Nephron progenitor cell (in vitro differentiated cells): ENCODE data around the gene DYNC2H1.

ENCODE experiments used
- DNase-seq: peaks from one replicate; pipeline ENCODE4 v3.0.0; 2021
- H3K27ac Mint-ChIP-seq: 2 replicates; pipeline ENCODE4 v1.8.0; 2021; ENCODE audit warnings: mild to moderate bottlenecking, moderate library complexity, mixed read lengths
- H3K27me3 Mint-ChIP-seq: 2 replicates; pipeline ENCODE4 v1.8.0; 2021; ENCODE audit warnings: mild to moderate bottlenecking, low read depth, mixed read lengths; ENCODE audit not compliant: poor library complexity
- H3K36me3 Mint-ChIP-seq: 2 replicates; pipeline ENCODE4 v1.8.0; 2021; ENCODE audit warnings: low read depth, mixed read lengths
- H3K4me1 Mint-ChIP-seq: 2 replicates; pipeline ENCODE4 v1.8.0; 2021; ENCODE audit warnings: mixed read lengths
- H3K4me3 Mint-ChIP-seq: 2 replicates; pipeline ENCODE4 v1.8.0; 2021; ENCODE audit warnings: mild to moderate bottlenecking, moderate library complexity, mixed read lengths
- H3K9me3 Mint-ChIP-seq: 2 replicates; pipeline ENCODE4 v1.8.0; 2021; ENCODE audit warnings: mild to moderate bottlenecking, moderate library complexity, mixed read lengths
- CTCF ChIP-seq: fragments of 200-600 bp; sonication (generic); IDR thresholded peaks from 2 replicates; pipeline ENCODE4 v1.5.0; 2021; ENCODE audit warnings: antibody characterized with exemption

Gene DYNC2H1

GRCh38 chr11:103433386-103434072 lies 324.3 kb downstream of the DYNC2H1 start:
- no peaks in the 10 kb centered on the region for H3K27me3 Mint-ChIP-seq
- TF ChIP-seq CTCF = no peak
- H3K4me1 Mint-ChIP-seq = peaks cover 5% of the 10 kb centered on the region
- H3K27ac Mint-ChIP-seq = peak overlapping the region; percentile 83
- DNase-seq = no peak
- H3K4me3 Mint-ChIP-seq = no peak overlapping the region
- H3K36me3 Mint-ChIP-seq = no peaks in the 10 kb centered on the region
- H3K9me3 Mint-ChIP-seq = no peaks in the 10 kb centered on the region

GRCh38 chr11:103434073-103434411 lies 324.8 kb downstream of the DYNC2H1 start:
- no peak for TF ChIP-seq CTCF
- Mint-ChIP-seq H3K4me3 (no peak overlapping the region), H3K27me3 (no peaks in the 10 kb centered on the region), H3K36me3 (no peaks in the 10 kb centered on the region), H3K27ac (peak overlapping the region; percentile 83), H3K4me1 (peaks cover 5% of the 10 kb centered on the region), H3K9me3 (no peaks in the 10 kb centered on the region)
- no peak for DNase-seq

- Mint-ChIP-seq H3K27ac (no peak overlapping the region), H3K36me3 (no peaks in the 10 kb centered on the region), H3K9me3 (no peaks in the 10 kb centered on the region), H3K4me3 (no peak overlapping the region), H3K4me1 (peaks cover 5% of the 10 kb centered on the region), H3K27me3 (no peaks in the 10 kb centered on the region)
- TF ChIP-seq CTCF = no peak
- DNase-seq = no peak
Measured at GRCh38 chr11:103436131-103436770, 327.0 kb downstream of the DYNC2H1 start.

GRCh38 chr11:103441021-103441420 lies 331.8 kb downstream of the DYNC2H1 start:
- Mint-ChIP-seq H3K9me3 (no peaks in the 10 kb centered on the region), H3K4me3 (no peak overlapping the region), H3K4me1 (no peaks in the 10 kb centered on the region), H3K36me3 (no peaks in the 10 kb centered on the region), H3K27ac (peak overlapping the region; percentile 7), H3K27me3 (no peaks in the 10 kb centered on the region)
- no peak for DNase-seq
- no peak for TF ChIP-seq CTCF

GRCh38 chr11:103448966-103449365 lies 339.7 kb downstream of the DYNC2H1 start:
- Mint-ChIP-seq H3K27ac (peak overlapping the region; percentile 71), H3K36me3 (no peaks in the 10 kb centered on the region)

More at GRCh38 chr11:103448966-103449365, 339.7 kb downstream of the DYNC2H1 start:
- Mint-ChIP-seq H3K4me3 (no peak overlapping the region), H3K9me3 (no peaks in the 10 kb centered on the region), H3K4me1 (no peaks in the 10 kb centered on the region), H3K27me3 (no peaks in the 10 kb centered on the region)
- no peak for TF ChIP-seq CTCF
- no peak for DNase-seq
